ENCODE results near the gene HDAC10.
A peak's percentile ranks its signal among the peaks of the same experiment; 100 is the strongest.

HDAC10 gene

DNA sequence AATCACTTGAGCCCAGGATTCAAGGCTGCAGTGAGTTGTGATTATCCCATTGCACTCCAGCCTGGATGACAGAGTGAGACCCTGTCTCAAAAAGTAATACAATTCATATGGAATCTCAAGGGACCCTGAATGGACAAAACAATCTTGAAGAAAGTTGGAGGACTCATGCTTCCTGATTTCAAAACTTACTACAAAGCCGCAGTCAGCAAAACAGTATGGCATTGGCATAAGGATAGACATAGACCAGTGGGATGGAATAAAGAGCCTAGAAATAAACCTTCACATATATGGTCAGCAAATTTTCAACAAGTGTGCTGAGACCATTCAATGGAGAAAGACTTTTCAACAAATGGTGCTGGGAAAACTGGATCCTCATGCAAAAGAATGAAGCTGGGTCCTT lies 47.8 kb downstream of the HDAC10 start:
- no peak overlapping the region for H3K4me3 Mint-ChIP-seq

DNA sequence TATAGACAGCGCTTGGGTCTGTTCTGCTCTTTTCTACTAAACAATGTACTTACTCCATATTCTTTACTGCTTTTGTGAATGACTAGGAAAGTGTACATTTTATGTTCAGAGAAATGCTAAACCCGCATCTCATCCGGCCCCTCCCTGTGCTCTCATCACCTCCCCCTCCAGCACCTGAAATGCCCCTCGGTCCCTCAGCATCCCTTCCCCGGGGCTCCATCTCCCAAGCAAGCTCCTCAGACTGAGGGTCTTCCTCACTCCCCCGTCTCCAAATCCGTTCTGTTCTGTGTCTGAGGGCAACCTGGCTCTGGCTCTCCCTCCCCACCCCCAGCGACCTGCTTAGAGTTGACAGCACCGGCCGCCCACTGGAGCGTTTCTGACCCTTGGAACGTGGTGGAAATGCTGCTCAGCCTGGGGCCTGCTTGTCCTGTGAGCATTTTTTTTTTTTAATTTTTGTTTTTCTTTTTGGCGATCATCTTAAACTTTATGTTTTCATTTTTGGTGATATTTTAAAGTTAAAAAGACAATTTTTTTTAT lies 48.9 kb downstream of the HDAC10 start:
- Mint-ChIP-seq H3K36me3 (peaks cover 33% of the 10 kb centered on the region), H3K9me3 (no peaks in the 10 kb centered on the region), H3K27ac (no peak overlapping the region), H3K4me3 (peak overlapping the region; percentile 75), H3K4me1 (peaks cover 43% of the 10 kb centered on the region), H3K27me3 (no peaks in the 10 kb centered on the region)
- ATAC-seq = no peak

More for the DNA sequence above, 47.8 kb downstream of the HDAC10 start:
- no peak for ATAC-seq
- Mint-ChIP-seq H3K27ac (no peak overlapping the region), H3K9me3 (no peaks in the 10 kb centered on the region), H3K4me1 (peaks cover 52% of the 10 kb centered on the region), H3K36me3 (peaks cover 35% of the 10 kb centered on the region), H3K27me3 (no peaks in the 10 kb centered on the region)

GRCh38 chr22:50201191-50202129 lies 49.6 kb downstream of the HDAC10 start:
- ATAC-seq = peak; percentile 28
- H3K27me3 Mint-ChIP-seq = no peaks in the 10 kb centered on the region
- peak overlapping the region; percentile 75 for H3K4me3 Mint-ChIP-seq
- H3K27ac Mint-ChIP-seq = no peak overlapping the region
- H3K9me3 Mint-ChIP-seq = no peaks in the 10 kb centered on the region
- peaks cover 36% of the 10 kb centered on the region for H3K4me1 Mint-ChIP-seq
- peaks cover 30% of the 10 kb centered on the region for H3K36me3 Mint-ChIP-seq

- peak; percentile 95 for ATAC-seq
- no peaks in the 10 kb centered on the region for H3K27me3 Mint-ChIP-seq
- no peaks in the 10 kb centered on the region for H3K9me3 Mint-ChIP-seq
- H3K4me1 Mint-ChIP-seq = peaks cover 33% of the 10 kb centered on the region
- peak within 1 kb of the TSS; percentile 76 for H3K27ac Mint-ChIP-seq
- H3K36me3 Mint-ChIP-seq = peaks cover 25% of the 10 kb centered on the region
- H3K4me3 Mint-ChIP-seq = peak within 1 kb of the TSS; percentile 75
Measured at GRCh38 chr22:50200461-50201190, 50.4 kb downstream of the HDAC10 start, which contains the start of gene SELENOO. Gene SELENOO, plus strand, starts transcription at chr22:50201011. Its CDS starts 26 bp downstream, at chr22:50201037.

- Mint-ChIP-seq H3K27ac (peak overlapping the region; percentile 76), H3K4me3 (peak overlapping the region; percentile 75), H3K27me3 (no peaks in the 10 kb centered on the region)
Measured at GRCh38 chr22:50199829-50200460, 51.1 kb downstream of the HDAC10 start.

GRCh38 chr22:50199251-50199721 lies 51.8 kb downstream of the HDAC10 start:
- Mint-ChIP-seq H3K9me3 (no peaks in the 10 kb centered on the region), H3K4me1 (peaks cover 34% of the 10 kb centered on the region), H3K27ac (peak overlapping the region; percentile 76), H3K27me3 (no peaks in the 10 kb centered on the region), H3K4me3 (peak overlapping the region; percentile 75), H3K36me3 (peaks cover 22% of the 10 kb centered on the region)
- ATAC-seq = no peak

More at GRCh38 chr22:50199829-50200460, 51.1 kb downstream of the HDAC10 start:
- Mint-ChIP-seq H3K36me3 (peaks cover 27% of the 10 kb centered on the region), H3K4me1 (peaks cover 35% of the 10 kb centered on the region), H3K9me3 (no peaks in the 10 kb centered on the region)
- ATAC-seq = peak; percentile 0

GRCh38 chr22:50198624-50199017 lies 52.4 kb downstream of the HDAC10 start:
- Mint-ChIP-seq H3K9me3 (no peaks in the 10 kb centered on the region), H3K27ac (no peak overlapping the region), H3K27me3 (no peaks in the 10 kb centered on the region), H3K4me3 (no peak overlapping the region), H3K36me3 (peaks cover 18% of the 10 kb centered on the region), H3K4me1 (peaks cover 29% of the 10 kb centered on the region)
- no peak for ATAC-seq

DNA sequence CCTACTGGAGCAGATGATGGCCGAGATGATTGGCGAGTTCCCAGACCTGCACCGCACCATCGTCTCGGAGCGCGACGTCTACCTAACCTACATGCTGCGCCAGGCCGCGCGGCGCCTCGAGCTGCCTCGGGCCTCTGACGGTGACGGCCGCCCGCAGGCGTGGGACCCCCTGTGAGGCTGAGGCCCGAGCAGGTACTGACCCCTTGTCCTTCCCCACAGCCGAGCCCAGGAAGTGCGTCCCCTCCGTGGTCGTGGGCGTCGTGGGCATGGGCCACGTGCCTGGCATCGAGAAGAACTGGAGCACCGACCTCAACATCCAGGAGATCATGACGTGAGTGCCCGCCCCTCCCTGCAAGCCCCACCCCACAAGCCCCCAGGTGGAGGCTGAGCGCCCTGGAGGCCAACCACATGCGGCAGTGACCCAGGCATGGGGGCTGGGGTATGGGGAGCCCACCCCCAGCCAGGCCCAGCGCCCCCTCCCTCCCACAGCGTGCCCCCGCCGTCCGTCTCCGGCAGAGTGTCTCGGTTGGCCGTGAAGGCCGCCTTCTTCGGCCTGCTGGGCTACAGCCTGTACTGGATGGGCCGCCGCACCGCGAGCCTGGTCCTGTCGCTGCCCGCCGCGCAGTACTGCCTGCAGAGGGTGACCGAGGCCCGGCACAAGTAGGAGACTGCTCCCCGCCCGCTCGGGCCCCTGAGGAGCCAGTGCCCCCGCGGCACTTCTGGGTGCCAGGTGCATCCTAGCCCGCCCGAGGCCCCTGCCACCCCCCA lies 53.0 kb downstream of the HDAC10 start:
- Mint-ChIP-seq H3K27ac (no peak overlapping the region), H3K4me1 (peaks cover 31% of the 10 kb centered on the region), H3K9me3 (no peaks in the 10 kb centered on the region), H3K27me3 (no peaks in the 10 kb centered on the region), H3K36me3 (peaks cover 15% of the 10 kb centered on the region), H3K4me3 (no peak overlapping the region)
- ATAC-seq = no peak

DNA sequence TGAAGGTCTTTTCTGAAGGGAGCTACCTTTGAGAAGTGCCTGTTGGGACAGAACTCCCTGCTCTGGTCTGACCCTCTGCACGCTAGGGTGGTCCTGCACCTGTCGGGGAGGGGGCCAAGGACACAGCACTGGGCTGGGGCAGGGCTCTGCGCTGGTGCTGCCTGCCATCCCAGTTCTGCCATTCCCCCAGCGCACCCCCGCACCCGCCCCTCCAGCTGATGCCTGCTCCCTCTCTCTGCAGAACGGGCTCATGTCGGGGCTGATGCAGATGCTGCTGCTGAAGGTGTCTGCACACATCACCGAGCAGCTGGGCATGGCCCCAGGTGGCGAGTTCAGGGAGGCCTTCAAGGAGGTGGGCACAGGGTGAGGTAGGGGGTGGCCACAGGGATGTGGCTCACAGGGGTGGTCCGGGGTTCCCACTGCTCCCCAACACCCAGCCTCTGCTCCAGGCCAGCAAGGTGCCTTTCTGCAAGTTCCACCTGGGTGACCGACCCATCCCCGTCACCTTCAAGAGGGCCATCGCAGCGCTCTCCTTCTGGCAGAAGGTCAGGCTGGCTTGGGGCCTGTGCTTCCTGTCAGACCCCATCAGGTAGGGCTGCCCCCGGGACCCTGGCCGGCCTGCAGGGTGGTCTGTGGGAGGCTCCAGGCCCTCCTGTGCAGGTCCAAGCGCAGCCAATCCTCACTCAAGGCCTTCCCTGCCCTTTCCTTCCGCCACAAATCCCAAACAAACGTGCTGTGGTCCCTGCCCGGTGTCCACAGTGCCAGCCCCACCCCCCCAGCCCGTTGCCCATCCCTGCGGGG lies 53.9 kb downstream of the HDAC10 start:
- Mint-ChIP-seq H3K27ac (no peak overlapping the region), H3K27me3 (no peaks in the 10 kb centered on the region), H3K4me3 (no peak overlapping the region), H3K9me3 (no peaks in the 10 kb centered on the region), H3K4me1 (peaks cover 34% of the 10 kb centered on the region), H3K36me3 (peaks cover 17% of the 10 kb centered on the region)
- no peak for ATAC-seq

DNA sequence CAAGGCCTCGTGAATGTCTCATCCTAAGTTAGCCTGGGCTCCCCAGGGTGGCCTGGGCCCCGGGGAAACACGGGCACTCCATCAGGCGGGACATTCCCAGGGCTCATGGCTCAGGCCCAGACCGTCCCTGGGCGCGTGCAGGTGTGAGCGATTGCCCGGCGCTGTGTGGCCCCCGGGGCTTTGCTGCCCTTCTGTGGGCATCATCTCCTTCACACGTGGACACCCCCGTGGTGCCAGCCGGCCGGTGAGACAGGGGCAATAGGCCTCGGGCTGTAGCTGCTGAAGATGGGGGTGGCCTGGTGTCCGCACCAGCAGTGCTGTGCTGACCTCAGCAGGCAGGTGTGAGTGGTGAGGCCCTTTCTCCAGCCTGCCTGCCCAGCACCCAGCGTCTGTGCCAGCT lies 54.8 kb downstream of the HDAC10 start:
- no peaks in the 10 kb centered on the region for H3K27me3 Mint-ChIP-seq
- H3K4me3 Mint-ChIP-seq = no peak overlapping the region
- no peak overlapping the region for H3K27ac Mint-ChIP-seq
- peaks cover 39% of the 10 kb centered on the region for H3K4me1 Mint-ChIP-seq
- H3K9me3 Mint-ChIP-seq = no peaks in the 10 kb centered on the region
- no peak for ATAC-seq
- peaks cover 17% of the 10 kb centered on the region for H3K36me3 Mint-ChIP-seq

Data from stimulated activated memory B cell treated with anti-CD40 and anti-IgM and Interleukin-4, amounts not matched to agents 10 μg/mL and 1 μg/mL and 100 μg/mL, for 72 hours (primary cell).